Progenitor cell of endocrine pancreas (in vitro differentiated cells): ENCODE results near the gene PRKCZ. TPM values are rescaled to one million over a fixed set of nuclear protein-coding genes. Genes with fewer than 3 reads are reported as not detected.

Experiments
- DNase-seq: peaks from one replicate; pipeline ENCODE4 v3.0.0; 2021; ENCODE audit warnings: low spot score; ENCODE audit not compliant: unreplicated experiment
- H3K27ac Mint-ChIP-seq: 2 replicates; pipeline ENCODE4 v1.8.0; 2021; ENCODE audit warnings: mild to moderate bottlenecking, moderate library complexity, mixed read lengths
- H3K27me3 Mint-ChIP-seq: 2 replicates; pipeline ENCODE4 v1.8.0; 2021; ENCODE audit warnings: mixed read lengths
- H3K36me3 Mint-ChIP-seq: 2 replicates; pipeline ENCODE4 v1.8.0; 2022; ENCODE audit warnings: mixed read lengths; ENCODE audit not compliant: insufficient read depth
- H3K4me1 Mint-ChIP-seq: 2 replicates; pipeline ENCODE4 v1.8.0; 2021; ENCODE audit warnings: low read depth, mixed read lengths
- H3K4me3 Mint-ChIP-seq: 2 replicates; pipeline ENCODE4 v1.8.0; 2021; ENCODE audit warnings: low read depth, mild to moderate bottlenecking, moderate library complexity, mixed read lengths
- H3K9me3 Mint-ChIP-seq: 2 replicates; pipeline ENCODE4 v1.8.0; 2021; ENCODE audit warnings: low read depth, mixed read lengths
- total RNA-seq: library from RNA; stranded (reverse); gene quantifications from 2 replicates; pipeline ENCODE4 v1.2.1, GENCODE V29; 2021
- TF ChIP-seq, protein P1 (sequence below): fragments of 200-600 bp; sonication (generic); IDR thresholded peaks from one replicate; pipeline ENCODE4 v1.5.0; 2021; ENCODE audit warnings: antibody characterized with exemption, mild to moderate bottlenecking; ENCODE audit not compliant: unreplicated experiment

PRKCZ gene
- total RNA-seq, 1 donor from 2014 or later, result 71.5 TPM

DNA sequence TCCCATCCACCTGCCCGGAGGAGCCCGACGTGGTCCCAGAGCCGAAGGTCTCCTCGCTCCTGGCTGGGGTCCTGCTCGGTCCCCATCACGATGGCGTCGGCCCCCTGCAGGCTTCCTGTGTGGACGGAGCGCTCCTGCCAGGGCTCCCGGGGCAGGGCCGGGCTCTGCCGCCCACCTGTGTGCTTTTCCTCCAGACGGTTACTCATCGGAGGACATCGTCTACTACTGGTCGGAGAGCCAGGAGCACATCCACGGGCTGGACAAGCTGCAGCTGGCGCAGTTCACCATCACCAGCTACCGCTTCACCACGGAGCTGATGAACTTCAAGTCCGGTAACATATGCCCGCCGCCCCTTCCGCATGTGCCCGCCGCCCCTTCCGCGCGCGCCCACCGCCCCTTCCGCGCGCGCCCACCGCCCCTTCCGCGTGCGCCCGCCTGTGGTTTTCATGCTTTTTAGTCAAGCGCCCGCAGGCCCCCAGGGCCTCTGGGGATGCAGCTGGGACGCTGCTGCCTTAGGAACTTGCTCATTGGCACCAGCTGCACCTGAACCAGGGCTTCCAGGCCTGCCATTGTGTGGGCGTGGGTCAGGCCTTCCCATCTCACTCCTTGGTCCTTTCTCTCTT lies 22.1 kb upstream of the PRKCZ start:
- no peak overlapping the region for H3K27ac Mint-ChIP-seq
- DNase-seq, result no peak
- H3K36me3 Mint-ChIP-seq, result no peaks in the 10 kb centered on the region
- H3K27me3 Mint-ChIP-seq, result peaks cover 8% of the 10 kb centered on the region
- H3K4me3 Mint-ChIP-seq, result no peak overlapping the region
- H3K4me1 Mint-ChIP-seq, result no peaks in the 10 kb centered on the region
- no peaks in the 10 kb centered on the region for H3K9me3 Mint-ChIP-seq
- TF ChIP-seq, protein P1, sequence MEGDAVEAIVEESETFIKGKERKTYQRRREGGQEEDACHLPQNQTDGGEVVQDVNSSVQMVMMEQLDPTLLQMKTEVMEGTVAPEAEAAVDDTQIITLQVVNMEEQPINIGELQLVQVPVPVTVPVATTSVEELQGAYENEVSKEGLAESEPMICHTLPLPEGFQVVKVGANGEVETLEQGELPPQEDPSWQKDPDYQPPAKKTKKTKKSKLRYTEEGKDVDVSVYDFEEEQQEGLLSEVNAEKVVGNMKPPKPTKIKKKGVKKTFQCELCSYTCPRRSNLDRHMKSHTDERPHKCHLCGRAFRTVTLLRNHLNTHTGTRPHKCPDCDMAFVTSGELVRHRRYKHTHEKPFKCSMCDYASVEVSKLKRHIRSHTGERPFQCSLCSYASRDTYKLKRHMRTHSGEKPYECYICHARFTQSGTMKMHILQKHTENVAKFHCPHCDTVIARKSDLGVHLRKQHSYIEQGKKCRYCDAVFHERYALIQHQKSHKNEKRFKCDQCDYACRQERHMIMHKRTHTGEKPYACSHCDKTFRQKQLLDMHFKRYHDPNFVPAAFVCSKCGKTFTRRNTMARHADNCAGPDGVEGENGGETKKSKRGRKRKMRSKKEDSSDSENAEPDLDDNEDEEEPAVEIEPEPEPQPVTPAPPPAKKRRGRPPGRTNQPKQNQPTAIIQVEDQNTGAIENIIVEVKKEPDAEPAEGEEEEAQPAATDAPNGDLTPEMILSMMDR, result no peak

DNA sequence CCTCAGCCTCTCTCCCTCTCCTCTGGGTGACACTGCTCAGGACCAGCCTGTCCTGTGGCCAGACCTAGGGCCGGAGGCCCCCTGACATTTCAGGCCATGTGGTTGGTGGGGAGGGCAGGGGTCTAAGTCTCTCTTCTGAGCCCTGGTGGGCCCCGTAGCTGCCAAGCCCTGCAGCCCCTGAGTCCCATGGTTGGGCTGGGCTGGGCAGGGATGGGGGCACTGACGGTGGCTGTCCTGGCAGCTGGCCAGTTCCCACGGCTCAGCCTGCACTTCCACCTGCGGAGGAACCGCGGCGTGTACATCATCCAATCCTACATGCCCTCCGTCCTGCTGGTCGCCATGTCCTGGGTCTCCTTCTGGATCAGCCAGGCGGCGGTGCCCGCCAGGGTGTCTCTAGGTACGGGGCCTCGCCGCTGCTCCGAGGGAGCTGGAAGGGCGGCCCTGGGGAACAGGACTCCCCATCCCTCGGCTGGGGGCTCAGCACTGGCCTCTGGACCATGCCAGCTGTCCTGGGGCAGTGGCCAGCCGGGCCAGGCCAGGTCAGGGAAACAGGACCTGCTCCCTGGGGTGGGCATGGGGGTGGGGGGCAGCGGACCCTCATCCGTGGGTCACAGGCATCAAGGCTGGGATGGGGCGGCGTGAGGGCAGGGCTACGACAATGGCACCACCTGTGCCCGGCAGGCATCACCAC lies 21.2 kb upstream of the PRKCZ start:
- no peak overlapping the region for H3K27ac Mint-ChIP-seq
- H3K27me3 Mint-ChIP-seq, result peaks cover 4% of the 10 kb centered on the region
- H3K4me3 Mint-ChIP-seq, result no peak overlapping the region
- DNase-seq, result no peak
- TF ChIP-seq, protein P1, result no peak
- no peaks in the 10 kb centered on the region for H3K4me1 Mint-ChIP-seq
- H3K36me3 Mint-ChIP-seq, result no peaks in the 10 kb centered on the region
- H3K9me3 Mint-ChIP-seq, result no peaks in the 10 kb centered on the region

DNA sequence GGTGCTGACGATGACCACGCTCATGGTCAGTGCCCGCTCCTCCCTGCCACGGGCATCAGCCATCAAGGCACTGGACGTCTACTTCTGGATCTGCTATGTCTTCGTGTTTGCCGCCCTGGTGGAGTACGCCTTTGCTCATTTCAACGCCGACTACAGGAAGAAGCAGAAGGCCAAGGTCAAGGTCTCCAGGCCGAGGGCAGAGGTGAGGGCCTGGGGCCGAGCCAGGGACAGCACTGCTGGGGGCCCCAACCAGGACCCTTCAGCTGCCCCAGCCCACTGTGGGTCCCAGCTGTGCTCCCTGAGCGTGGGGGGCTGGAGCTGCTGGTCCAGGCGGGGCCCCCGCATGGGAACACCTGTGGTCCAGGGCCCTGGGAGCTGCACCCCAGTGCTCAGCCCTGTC lies 20.6 kb upstream of the PRKCZ start:
- no peaks in the 10 kb centered on the region for H3K36me3 Mint-ChIP-seq
- H3K27me3 Mint-ChIP-seq, result peaks cover 4% of the 10 kb centered on the region
- no peak for DNase-seq
- no peaks in the 10 kb centered on the region for H3K4me1 Mint-ChIP-seq
- H3K9me3 Mint-ChIP-seq, result no peaks in the 10 kb centered on the region
- TF ChIP-seq, protein P1, result no peak
- H3K27ac Mint-ChIP-seq, result no peak overlapping the region
- H3K4me3 Mint-ChIP-seq, result no peak overlapping the region

DNA sequence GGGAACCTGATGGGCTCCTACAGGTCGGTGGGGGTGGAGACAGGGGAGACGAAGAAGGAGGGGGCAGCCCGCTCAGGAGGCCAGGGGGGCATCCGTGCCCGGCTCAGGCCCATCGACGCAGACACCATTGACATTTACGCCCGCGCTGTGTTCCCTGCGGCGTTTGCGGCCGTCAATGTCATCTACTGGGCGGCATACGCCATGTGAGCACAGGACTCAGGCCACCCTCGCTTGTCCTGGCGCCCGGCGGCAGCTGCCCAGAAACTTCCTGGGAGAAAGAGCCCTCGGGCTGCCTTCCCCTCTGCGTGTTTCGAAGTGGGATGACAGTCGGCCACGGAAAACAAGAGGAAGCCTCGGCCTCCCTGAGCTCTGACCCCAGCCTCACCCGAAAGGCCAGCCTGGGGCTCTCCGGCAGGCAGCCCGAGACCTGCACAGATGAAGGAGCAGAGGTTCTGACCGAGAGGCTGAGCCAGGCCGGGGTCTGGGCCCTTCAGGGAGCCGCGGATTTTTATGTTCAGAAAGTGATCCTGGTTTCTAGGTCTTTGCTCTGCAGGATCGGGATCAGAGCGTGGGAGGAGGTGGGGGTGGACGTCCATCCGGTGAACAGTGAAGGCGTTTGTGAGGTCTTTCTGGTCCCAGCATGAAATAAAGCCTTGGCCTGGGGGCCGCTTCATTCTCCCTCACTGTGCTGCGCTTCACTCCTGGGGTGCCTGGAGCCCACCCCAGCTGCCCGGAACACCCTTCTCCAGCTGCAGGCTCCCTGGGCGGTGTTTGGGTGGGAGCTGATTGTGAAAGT lies 19.9 kb upstream of the PRKCZ start:
- Mint-ChIP-seq H3K36me3 (no peaks in the 10 kb centered on the region), H3K4me3 (no peak overlapping the region), H3K27me3 (peaks cover 4% of the 10 kb centered on the region), H3K27ac (no peak overlapping the region), H3K9me3 (no peaks in the 10 kb centered on the region), H3K4me1 (no peaks in the 10 kb centered on the region)
- no peak for DNase-seq
- TF ChIP-seq, protein P1, result no peak
